Epithelial cell of esophagus (primary cell): ENCODE data around the gene MISFA.
"Not testable (repeated sequence)": the region's sequence is repeated elsewhere in the genome, so short reads cannot be mapped to it uniquely, and the experiment has no call there.

Experiments
- DNase-seq: peaks from one replicate; pipeline ENCODE4 v3.0.0; 2010; ENCODE audit warnings: low read depth
- H3K4me3 ChIP-seq: 2 replicates; pipeline ENCODE4 v1.5.1; 2011; ENCODE audit warnings: mild to moderate bottlenecking, low read length, control low read depth
- TF ChIP-seq, protein P1 (sequence below): IDR thresholded peaks from 2 replicates; pipeline ENCODE4 v1.5.1; 2011; ENCODE audit warnings: low read depth, mild to moderate bottlenecking, low read length, control low read depth, inconsistent platforms; ENCODE audit not compliant: insufficient read depth; ENCODE audit errors: missing control alignments

MISFA gene

DNA sequence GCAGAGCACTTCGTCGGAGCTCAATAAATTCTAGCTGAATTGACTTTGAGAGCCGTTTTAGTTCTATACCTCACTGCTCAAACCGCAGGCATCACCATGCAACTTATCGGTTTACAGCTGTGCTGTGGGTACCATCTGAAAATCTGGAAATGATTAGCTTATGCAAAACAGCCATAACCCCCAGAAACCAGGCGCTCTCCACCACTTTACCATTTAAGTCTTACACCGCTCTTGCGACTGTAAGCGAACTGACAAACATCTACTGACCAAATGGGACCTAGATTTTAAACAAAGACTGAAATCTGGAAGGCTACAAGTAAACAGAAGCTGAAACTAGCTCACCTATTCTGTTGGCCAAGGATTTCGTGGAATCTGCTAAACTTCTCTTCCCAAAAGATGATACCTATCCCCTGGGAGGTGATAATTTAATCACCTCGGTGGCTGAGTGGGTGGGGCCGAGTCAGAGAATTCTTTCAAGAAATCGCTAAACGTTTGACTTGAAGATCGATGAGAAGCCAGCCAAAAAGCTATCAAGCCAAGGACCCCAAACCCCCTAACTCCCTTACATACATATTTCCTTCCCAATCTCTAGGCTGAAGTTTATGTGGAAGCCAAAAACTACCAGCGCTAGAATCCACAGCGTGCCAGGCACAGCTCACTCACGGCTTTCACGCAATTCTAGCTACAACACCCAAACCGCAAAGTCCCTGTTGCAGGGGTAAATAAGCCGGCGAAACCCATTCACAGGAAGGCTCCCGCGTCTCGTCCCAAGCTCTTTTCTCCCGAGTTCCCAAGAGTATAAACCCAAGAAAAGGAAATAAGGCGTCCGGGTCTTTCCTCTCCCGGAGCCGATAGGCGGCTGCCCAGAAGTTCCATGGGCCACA, 33.9 kb downstream of the MISFA start:
- TF ChIP-seq, protein P1, sequence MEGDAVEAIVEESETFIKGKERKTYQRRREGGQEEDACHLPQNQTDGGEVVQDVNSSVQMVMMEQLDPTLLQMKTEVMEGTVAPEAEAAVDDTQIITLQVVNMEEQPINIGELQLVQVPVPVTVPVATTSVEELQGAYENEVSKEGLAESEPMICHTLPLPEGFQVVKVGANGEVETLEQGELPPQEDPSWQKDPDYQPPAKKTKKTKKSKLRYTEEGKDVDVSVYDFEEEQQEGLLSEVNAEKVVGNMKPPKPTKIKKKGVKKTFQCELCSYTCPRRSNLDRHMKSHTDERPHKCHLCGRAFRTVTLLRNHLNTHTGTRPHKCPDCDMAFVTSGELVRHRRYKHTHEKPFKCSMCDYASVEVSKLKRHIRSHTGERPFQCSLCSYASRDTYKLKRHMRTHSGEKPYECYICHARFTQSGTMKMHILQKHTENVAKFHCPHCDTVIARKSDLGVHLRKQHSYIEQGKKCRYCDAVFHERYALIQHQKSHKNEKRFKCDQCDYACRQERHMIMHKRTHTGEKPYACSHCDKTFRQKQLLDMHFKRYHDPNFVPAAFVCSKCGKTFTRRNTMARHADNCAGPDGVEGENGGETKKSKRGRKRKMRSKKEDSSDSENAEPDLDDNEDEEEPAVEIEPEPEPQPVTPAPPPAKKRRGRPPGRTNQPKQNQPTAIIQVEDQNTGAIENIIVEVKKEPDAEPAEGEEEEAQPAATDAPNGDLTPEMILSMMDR = no peak
- DNase-seq = no peak
- peak overlapping the region; percentile 99 for H3K4me3 ChIP-seq

DNA sequence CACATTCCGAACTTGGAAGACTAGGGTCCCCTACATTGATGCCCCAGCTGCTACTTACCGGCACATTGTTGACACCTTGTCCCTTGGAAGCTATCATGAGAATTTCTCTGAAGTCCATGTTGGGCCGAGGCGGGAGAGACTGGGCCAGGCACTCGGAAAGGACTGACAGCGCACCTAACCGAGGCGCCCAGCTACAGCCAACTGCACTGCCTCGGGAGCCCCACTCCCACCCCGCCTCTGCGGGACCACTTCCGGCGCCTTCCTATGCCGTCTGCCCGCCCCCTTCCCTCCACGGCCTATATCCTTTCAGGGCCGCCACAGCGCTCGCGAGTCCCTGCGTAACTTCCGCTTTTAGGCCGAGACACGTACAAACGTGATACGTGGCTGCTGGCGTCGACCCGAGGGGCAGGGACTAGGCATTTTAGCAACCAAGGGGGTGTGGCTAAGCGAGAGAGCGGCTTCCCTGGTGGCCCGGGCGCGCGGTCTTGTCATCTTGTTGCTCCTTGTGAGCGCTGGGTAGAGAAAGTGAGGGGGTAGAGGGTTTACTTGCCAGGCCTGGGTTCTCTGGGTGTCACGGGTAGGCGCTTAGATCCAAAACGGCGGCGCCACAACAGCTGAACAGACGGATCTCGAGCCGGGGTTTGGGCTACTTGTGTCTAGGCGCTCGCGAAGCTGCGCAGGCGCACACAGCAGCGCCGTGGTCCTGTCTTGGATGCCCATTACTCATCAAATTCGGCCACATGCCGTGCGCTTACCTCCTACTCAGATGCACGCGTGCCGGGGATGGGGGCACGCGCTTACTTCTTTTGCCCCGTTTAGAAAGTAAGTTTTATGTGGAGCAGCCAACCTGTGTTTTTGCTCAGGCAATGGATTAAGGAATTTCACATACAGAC, 34.8 kb downstream of the MISFA start, which contains the start of gene SPTY2D1:
TSS of gene SPTY2D1 (minus strand) at position 203 of the 893 bp plus-strand sequence. CDS start at position 118, 85 bp downstream.
- TF ChIP-seq, protein P1 = no peak
- peak; percentile 100 for DNase-seq
- peak within 1 kb of the TSS; percentile 99 for H3K4me3 ChIP-seq

GRCh38 chr11:18641677-18642076, 42.1 kb downstream of the MISFA start:
- no peak overlapping the region for H3K4me3 ChIP-seq
- TF ChIP-seq, protein P1 = no peak
- DNase-seq = no peak

DNA sequence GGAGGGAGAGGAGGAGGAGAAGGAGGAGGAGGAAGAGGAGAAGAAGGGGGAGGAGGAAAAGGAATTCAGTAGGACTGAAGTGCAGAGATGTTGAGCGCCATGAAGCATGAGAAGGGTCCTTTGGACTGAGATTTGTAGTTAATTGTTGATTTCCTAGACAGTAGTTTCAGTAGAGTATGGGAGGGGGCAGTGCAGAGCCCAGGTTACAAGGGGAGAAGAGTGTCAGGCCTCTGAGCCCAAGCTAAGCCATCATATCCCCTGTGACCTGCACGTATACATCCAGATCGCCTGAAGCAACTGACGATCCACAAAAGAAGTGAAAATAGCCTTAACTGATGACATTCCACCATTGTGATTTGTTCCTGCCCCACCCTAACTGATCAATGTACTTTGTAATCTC, 43.4 kb downstream of the MISFA start:
- not testable (repeated sequence) for H3K4me3 ChIP-seq, DNase-seq

DNA sequence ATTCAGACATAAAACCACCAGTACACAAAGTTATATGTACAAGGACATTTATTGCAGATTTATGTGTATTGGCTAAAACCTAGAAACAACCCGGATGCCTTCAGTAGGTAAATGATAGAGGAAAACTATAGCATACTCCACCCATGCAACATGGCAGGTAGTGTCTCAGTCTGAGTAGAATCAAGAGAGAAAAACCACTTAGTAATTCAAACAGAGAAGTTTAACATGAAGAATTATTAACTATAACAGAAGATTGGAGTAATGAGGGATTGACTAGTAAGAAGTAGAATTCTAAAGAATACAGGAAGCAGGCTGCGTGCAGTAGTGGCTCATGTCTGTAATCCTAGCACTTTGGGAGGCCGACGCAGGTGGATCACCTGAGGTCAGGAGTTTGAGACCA, 50.8 kb downstream of the MISFA start:
- TF ChIP-seq, protein P1 = no peak
- DNase-seq = no peak
- no peak overlapping the region for H3K4me3 ChIP-seq

DNA sequence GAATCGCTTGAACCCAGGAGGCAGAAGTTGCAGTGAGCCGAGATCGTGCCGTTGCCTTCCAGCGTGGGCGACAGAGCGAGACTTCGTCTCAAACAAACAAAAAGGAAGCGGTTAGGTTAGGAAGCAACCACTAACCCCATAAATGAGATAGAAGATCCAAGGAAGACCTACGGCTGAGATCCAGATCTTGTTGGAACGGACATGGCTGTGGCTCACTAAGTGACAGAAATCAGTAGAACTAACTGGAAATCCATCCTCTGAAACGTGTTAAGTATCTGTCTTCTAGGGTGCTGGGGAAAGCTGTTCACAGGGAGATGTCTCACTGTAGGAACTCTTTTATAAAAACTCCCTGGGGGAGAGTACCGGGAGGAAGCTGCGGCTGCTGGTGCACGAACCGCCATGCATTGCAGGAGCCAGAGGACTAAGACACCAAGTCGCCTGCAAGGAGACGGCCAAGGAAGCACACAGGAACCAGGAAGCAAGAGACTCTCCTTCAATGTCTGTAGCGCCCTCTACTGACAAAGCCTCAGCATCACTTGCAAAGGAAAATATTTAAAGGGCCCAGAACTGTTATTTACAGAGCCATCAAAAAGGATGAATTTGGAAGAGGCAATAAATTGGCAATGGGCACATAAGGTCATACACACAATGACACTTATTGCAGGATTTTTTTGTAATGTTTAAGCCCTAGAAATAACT, 51.4 kb downstream of the MISFA start:
- TF ChIP-seq, protein P1 = peak; percentile 68
- peak; percentile 68 for DNase-seq
- no peak overlapping the region for H3K4me3 ChIP-seq
